HEK293T (cell line): Measurements from ENCODE around the gene MESD.

Experiments
- ARNT ChIP-seq: fragments of 450-650 bp; IDR thresholded peaks from 2 replicates; pipeline ENCODE4 v1.6.1; 2017; ENCODE audit warnings: mild to moderate bottlenecking
- BHLHE40 ChIP-seq: fragments of 450-650 bp; IDR thresholded peaks from 2 replicates; pipeline ENCODE4 v1.6.1; 2016; ENCODE audit warnings: mild to moderate bottlenecking, moderate library complexity, borderline replicate concordance
- ELF4 ChIP-seq: fragments of 450-650 bp; IDR thresholded peaks from 2 replicates; pipeline ENCODE4 v1.6.1; 2017; ENCODE audit warnings: antibody characterized with exemption
- FOXA1 ChIP-seq: fragments of 450-650 bp; IDR thresholded peaks from 2 replicates; pipeline ENCODE4 v1.6.1; 2016; ENCODE audit warnings: mild to moderate bottlenecking
- FOXK2 ChIP-seq: fragments of 450-650 bp; IDR thresholded peaks from 2 replicates; pipeline ENCODE4 v1.6.1; 2016; ENCODE audit warnings: mild to moderate bottlenecking
- FOXM1 ChIP-seq: fragments of 450-650 bp; IDR thresholded peaks from 2 replicates; pipeline ENCODE4 v1.6.1; 2017; ENCODE audit warnings: mild to moderate bottlenecking, borderline replicate concordance
- HDGF ChIP-seq: fragments of 450-650 bp; IDR thresholded peaks from 2 replicates; pipeline ENCODE4 v1.6.1; 2017; ENCODE audit warnings: antibody characterized with exemption, borderline replicate concordance
- L3MBTL2 ChIP-seq: fragments of 450-650 bp; conservative IDR thresholded peaks from 2 replicates; pipeline ENCODE4 v1.6.1; 2016; ENCODE audit warnings: mild to moderate bottlenecking
- NFRKB ChIP-seq: fragments of 450-650 bp; IDR thresholded peaks from 2 replicates; pipeline ENCODE4 v1.6.1; 2016; ENCODE audit warnings: mild to moderate bottlenecking, moderate library complexity
- SP1 ChIP-seq: fragments of 450-650 bp; IDR thresholded peaks from 2 replicates; pipeline ENCODE4 v1.6.1; 2017
- SUZ12 ChIP-seq: fragments of 450-650 bp; IDR thresholded peaks from 2 replicates; pipeline ENCODE4 v1.6.1; 2016; ENCODE audit warnings: mild to moderate bottlenecking
- ZNF384 ChIP-seq: fragments of 450-650 bp; IDR thresholded peaks from 2 replicates; pipeline ENCODE4 v1.6.1; 2016

GRCh38 chr15:80932989-80933388, 56.6 kb downstream of the MESD start:
- TF ChIP-seq BHLHE40 (no peak), ARNT (no peak), ELF4 (no peak), ZNF384 (no peak), FOXA1 (no peak), NFRKB (no peak), SP1 (no peak), SUZ12 (no peak), FOXM1 (no peak), L3MBTL2 (no peak), FOXK2 (no peak), HDGF (no peak)
